BJ (cell line): ENCODE data around the gene ABCC2. TPM values are rescaled to one million over a fixed set of nuclear protein-coding genes. Genes with fewer than 3 reads are reported as not detected.
A peak's percentile ranks its signal among the peaks of the same experiment; 100 is the strongest.

Experiments used
- CTCF ChIA-PET: fragments of 350-600 bp; formaldehyde crosslinking; extraction: SDS; loops from one replicate; lab custom pipeline; 2021; ENCODE audit warnings: antibody characterized with exemption, inconsistent platforms; lab: Yijun Ruan, JAX
- POLR2A ChIA-PET: fragments of 300-600 bp; sonication (Branson Sonifier 250); formaldehyde crosslinking; extraction: SDS; loops from one replicate; lab custom pipeline; 2021; ENCODE audit warnings: antibody characterized with exemption; lab: Charles Lee
- DNase-seq: peaks from one replicate; pipeline ENCODE4 v3.0.0-alpha.2; 2011; ENCODE audit warnings: low read depth
- H3K27me3 ChIP-seq: 2 replicates; pipeline ENCODE4 v1.6.0; 2011; ENCODE audit warnings: low read length; ENCODE audit not compliant: control insufficient read depth, insufficient read depth
- H3K36me3 ChIP-seq: 2 replicates; pipeline ENCODE4 v1.5.1; 2011; ENCODE audit warnings: low read length; ENCODE audit not compliant: control insufficient read depth, insufficient read depth
- H3K4me3 ChIP-seq: 2 replicates; pipeline ENCODE4 v1.5.1; 2011; ENCODE audit warnings: low read depth, mild to moderate bottlenecking, control low read depth, low read length
- polyA plus RNA-seq: library from polyadenylated mRNA; depleted of rRNA; stranded (reverse); fragments of >200 nt; gene quantifications from 2 replicates; pipeline ENCODE4 v1.2.3, GENCODE V29; 2011
- TF ChIP-seq, protein P1 (sequence below): IDR thresholded peaks from 2 replicates; pipeline ENCODE4 v1.5.1; 2011; ENCODE audit warnings: low read depth, mild to moderate bottlenecking, control low read depth, inconsistent platforms, low read length, moderate library complexity; ENCODE audit not compliant: insufficient read depth

ABCC2 gene
- polyA plus RNA-seq, 1 experiment = 0.23 TPM

DNA sequence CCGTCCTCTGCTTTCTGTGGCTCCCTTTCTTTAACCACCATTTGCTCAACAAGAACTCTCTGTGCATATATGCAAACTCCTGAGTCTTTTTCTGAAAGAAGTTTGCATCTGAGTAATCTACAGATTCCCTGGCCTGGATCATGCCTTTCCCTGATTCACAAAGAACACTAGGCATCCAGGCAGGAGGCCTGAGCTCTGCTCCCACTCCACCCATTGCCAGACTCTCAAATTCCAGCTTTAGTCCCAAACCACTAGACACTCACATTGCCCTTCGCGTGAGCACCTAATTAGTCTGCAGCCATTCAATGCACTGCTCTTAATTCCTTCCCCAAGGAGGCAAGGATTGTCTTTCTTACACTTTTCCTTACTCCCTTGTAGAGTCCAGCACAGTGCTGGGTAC is 60.9 kb downstream of the ABCC2 start:
- no peak overlapping the region for H3K4me3 ChIP-seq
- no peaks in the 10 kb centered on the region for H3K27me3 ChIP-seq
- no peaks in the 10 kb centered on the region for H3K36me3 ChIP-seq
- DNase-seq = no peak
- TF ChIP-seq, protein P1, sequence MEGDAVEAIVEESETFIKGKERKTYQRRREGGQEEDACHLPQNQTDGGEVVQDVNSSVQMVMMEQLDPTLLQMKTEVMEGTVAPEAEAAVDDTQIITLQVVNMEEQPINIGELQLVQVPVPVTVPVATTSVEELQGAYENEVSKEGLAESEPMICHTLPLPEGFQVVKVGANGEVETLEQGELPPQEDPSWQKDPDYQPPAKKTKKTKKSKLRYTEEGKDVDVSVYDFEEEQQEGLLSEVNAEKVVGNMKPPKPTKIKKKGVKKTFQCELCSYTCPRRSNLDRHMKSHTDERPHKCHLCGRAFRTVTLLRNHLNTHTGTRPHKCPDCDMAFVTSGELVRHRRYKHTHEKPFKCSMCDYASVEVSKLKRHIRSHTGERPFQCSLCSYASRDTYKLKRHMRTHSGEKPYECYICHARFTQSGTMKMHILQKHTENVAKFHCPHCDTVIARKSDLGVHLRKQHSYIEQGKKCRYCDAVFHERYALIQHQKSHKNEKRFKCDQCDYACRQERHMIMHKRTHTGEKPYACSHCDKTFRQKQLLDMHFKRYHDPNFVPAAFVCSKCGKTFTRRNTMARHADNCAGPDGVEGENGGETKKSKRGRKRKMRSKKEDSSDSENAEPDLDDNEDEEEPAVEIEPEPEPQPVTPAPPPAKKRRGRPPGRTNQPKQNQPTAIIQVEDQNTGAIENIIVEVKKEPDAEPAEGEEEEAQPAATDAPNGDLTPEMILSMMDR = no peak
- POLR2A ChIA-PET = no interaction called here
- CTCF ChIA-PET = interaction anchor here (0.6 to 9.4 kb wide), 3 partner anchors 111 to 231 kb away, joined by 3 to 199 read pairs (median 3); partner anchors contain the start of genes COX15 and CUTC

DNA sequence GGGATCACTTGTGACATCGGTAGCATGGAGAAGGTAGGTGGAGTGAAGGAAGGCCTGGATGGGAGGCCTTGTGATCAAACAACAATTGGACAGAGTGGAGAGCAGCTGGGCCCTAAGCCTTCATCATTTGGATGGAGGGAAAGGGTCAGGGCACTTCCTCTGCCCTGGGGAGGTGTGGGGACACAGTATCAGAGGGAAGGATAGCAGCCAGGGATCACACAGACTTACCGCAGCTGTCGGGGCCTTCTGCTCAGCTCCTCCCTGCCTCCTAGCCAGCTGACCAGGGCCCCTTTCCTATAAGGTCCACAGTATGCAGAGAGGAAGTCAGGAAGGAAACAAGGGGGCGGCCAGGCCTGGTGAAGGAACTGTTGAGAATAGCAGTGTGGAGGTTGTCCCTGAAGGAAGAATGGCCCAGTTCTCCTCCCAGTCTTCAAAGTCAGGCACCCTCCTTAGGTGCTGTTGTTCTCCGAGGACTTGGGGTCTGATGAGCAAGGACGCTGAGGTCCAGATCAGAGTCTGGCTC is 62.1 kb downstream of the ABCC2 start:
- Histone ChIP-seq H3K36me3 (no peaks in the 10 kb centered on the region), H3K27me3 (no peaks in the 10 kb centered on the region), H3K4me3 (no peak overlapping the region)
- TF ChIP-seq, protein P1 = no peak
- ChIA-PET CTCF (interaction anchor here (0.9 to 9.4 kb wide), 9 partner anchors 9 to 257 kb away, joined by 4 to 199 read pairs (median 10); partner anchors contain the start of genes COX15 and CUTC), POLR2A (no interaction called here)
- no peak for DNase-seq

DNA sequence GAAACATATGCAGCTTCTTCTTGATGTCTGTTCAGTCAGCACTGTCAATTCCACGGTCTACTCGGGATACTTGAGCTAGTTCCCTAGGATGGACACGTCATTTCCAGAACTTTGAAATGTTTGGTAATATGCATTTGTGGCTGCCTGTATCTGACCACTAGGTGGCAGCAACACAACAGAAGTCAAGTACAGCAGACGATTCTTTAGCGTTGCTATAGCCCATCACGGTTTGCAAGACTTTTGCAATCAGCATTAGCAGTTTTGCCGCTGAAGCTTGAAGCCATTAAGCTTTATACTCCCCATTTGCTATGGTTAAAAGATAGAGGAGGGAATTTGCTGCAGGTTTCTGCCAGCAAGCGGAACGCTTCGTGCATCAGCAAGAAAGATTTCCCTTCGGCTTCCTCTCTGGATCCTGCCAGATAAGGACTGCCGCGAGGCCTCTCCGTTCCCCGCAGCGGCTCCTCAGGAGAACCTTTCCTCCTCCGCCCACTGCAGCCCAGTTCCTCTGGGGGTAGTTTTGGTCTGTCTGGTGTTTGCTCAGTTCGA is 63.5 kb downstream of the ABCC2 start:
- H3K27me3 ChIP-seq = no peaks in the 10 kb centered on the region
- 0 out of 2 replicates have a peak overlapping the region, but pooled peaks have one; percentile 0 for H3K4me3 ChIP-seq
- H3K36me3 ChIP-seq = no peaks in the 10 kb centered on the region
- TF ChIP-seq, protein P1 = peak; percentile 87
- ChIA-PET CTCF (interaction anchor here (0.6 to 9.4 kb wide), 54 partner anchors 9 to 587 kb away, joined by 3 to 199 read pairs (median 4); partner anchors contain the start of genes COX15, CUTC and DNMBP), POLR2A (interaction anchor here (1.0 kb wide), 1 partner anchor 199 kb away, joined by 3 read pairs; no protein-coding TSS in a partner anchor)
- DNase-seq = peak; percentile 67

DNA sequence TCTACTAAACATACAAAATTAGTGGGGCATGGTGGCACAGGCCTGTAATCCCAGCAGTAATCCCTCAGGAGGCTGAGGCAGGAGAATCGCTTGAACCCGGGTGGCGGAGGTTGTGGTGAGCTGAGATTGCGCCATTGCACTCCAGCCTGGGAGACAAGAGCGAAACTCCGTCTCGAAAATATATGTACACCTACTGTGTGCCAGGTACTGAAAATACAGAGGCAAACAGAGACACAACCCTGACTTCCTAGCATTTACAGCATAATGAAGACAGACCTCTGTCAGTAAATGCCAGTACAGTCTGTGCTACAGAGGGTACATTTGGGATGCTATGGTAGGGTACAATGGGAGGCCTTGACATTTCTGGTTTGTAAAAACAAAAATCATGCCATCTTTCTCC is 66.6 kb downstream of the ABCC2 start:
- CTCF ChIA-PET = interaction anchor here (1.2 to 9.4 kb wide), 4 partner anchors 10 to 200 kb away, joined by 3 to 199 read pairs (median 4); no protein-coding TSS in a partner anchor
- Histone ChIP-seq H3K27me3 (no peaks in the 10 kb centered on the region), H3K4me3 (no peak overlapping the region), H3K36me3 (no peaks in the 10 kb centered on the region)
- POLR2A ChIA-PET = no interaction called here
- TF ChIP-seq, protein P1 = no peak
- DNase-seq = no peak

DNA sequence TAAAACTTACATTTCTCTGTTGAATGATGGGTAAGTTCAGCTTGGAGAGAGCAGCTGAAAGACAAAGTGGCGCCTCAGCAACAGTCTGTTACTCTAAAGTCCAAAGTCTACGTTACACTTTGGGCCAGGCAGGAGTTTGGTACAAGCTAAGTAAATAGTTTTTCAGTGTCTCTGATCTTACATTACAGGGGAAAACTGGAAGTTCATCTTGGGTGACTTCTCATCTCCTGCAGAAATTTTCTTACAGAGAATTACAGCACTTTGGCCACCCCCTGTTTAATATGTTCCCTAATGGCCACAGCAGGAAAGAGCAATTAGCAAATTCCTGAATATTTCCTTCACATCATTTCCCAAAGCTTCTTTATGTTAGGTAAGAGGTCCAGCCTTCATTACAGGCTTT is 67.1 kb downstream of the ABCC2 start:
- no peaks in the 10 kb centered on the region for H3K36me3 ChIP-seq
- no peak overlapping the region for H3K4me3 ChIP-seq
- TF ChIP-seq, protein P1 = no peak
- ChIA-PET CTCF (interaction anchor here (1.2 to 9.4 kb wide), 4 partner anchors 9 to 200 kb away, joined by 3 to 199 read pairs (median 4); no protein-coding TSS in a partner anchor), POLR2A (no interaction called here)
- H3K27me3 ChIP-seq = no peaks in the 10 kb centered on the region
- no peak for DNase-seq
